Astrocyte (in vitro differentiated cells and primary cell): Measurements from ENCODE around the gene C11orf71. TPM values are rescaled to one million over a fixed set of nuclear protein-coding genes. Genes with fewer than 3 reads are reported as not detected.
A peak's percentile ranks its signal among the peaks of the same experiment; 100 is the strongest.

Experiments used
- DNase-seq: peaks from one replicate; pipeline ENCODE4 v3.0.0-alpha.2; 2010; ENCODE audit warnings: low read depth
- FAIRE-seq: peaks from 2 replicates; lab custom pipeline; 2011; peaks lifted over from hg19 to GRCh38; lab: Jason Lieb, UNC
- H2AFZ ChIP-seq: 2 replicates; pipeline ENCODE4 v1.6.0; 2012; ENCODE audit warnings: low read depth, low read length, inconsistent platforms
- H3K27ac ChIP-seq: 2 replicates; pipeline ENCODE4 v1.5.1; 2011; ENCODE audit warnings: low read depth, low read length, inconsistent platforms
- H3K27me3 ChIP-seq: 2 replicates; pipeline ENCODE4 v1.6.0; 2011; ENCODE audit warnings: low read length, inconsistent platforms; ENCODE audit not compliant: insufficient read depth
- H3K36me3 ChIP-seq: 2 replicates; pipeline ENCODE4 v1.5.1; 2011; ENCODE audit warnings: low read length, inconsistent platforms; ENCODE audit not compliant: insufficient read depth
- H3K4me1 ChIP-seq: 2 replicates; pipeline ENCODE4 v1.5.1; 2011; ENCODE audit warnings: low read length, inconsistent platforms; ENCODE audit not compliant: insufficient read depth
- H3K4me2 ChIP-seq: 2 replicates; pipeline ENCODE4 v1.6.0; 2012; ENCODE audit warnings: low read length, inconsistent platforms
- H3K4me3 ChIP-seq: 2 replicates; pipeline ENCODE4 v1.5.1; 2011; ENCODE audit warnings: low read depth, mild to moderate bottlenecking, low read length, inconsistent platforms; ENCODE audit not compliant: insufficient read depth
- H3K79me2 ChIP-seq: 2 replicates; pipeline ENCODE4 v1.6.0; 2012; ENCODE audit warnings: mild to moderate bottlenecking, low read length, inconsistent platforms; ENCODE audit not compliant: insufficient read depth
- H3K9ac ChIP-seq: 2 replicates; pipeline ENCODE4 v1.6.0; 2012; ENCODE audit warnings: mild to moderate bottlenecking, low read length, inconsistent platforms
- H3K9me3 ChIP-seq: 2 replicates; pipeline ENCODE4 v1.5.1; 2012; ENCODE audit warnings: low read depth, mild to moderate bottlenecking, low read length, inconsistent platforms; ENCODE audit not compliant: insufficient read depth
- H4K20me1 ChIP-seq: 2 replicates; pipeline ENCODE4 v1.6.0; 2012; ENCODE audit warnings: low read length, inconsistent platforms; ENCODE audit not compliant: insufficient read depth
- H3K27ac Mint-ChIP-seq: one replicate; pipeline ENCODE4 v1.8.0; 2021; ENCODE audit warnings: mild to moderate bottlenecking, mixed read lengths; ENCODE audit not compliant: unreplicated experiment
- H3K27me3 Mint-ChIP-seq: one replicate; pipeline ENCODE4 v1.8.0; 2021; ENCODE audit warnings: low read depth, mixed read lengths; ENCODE audit not compliant: unreplicated experiment
- H3K36me3 Mint-ChIP-seq: one replicate; pipeline ENCODE4 v1.8.0; 2021; ENCODE audit warnings: low read depth, mixed read lengths; ENCODE audit not compliant: unreplicated experiment
- H3K4me1 Mint-ChIP-seq: one replicate; pipeline ENCODE4 v1.8.0; 2021; ENCODE audit warnings: low read depth, mixed read lengths; ENCODE audit not compliant: unreplicated experiment
- H3K4me3 Mint-ChIP-seq: one replicate; pipeline ENCODE4 v1.8.0; 2021; ENCODE audit warnings: mild to moderate bottlenecking, moderate library complexity, mixed read lengths; ENCODE audit not compliant: unreplicated experiment
- H3K9me3 Mint-ChIP-seq: one replicate; pipeline ENCODE4 v1.8.0; 2021; ENCODE audit warnings: mild to moderate bottlenecking, mixed read lengths; ENCODE audit not compliant: unreplicated experiment
- CTCF ChIP-seq: IDR thresholded peaks from 2 replicates; pipeline ENCODE4 v1.5.1; 2011; ENCODE audit warnings: low read depth, mild to moderate bottlenecking, inconsistent platforms, low read length, moderate library complexity; ENCODE audit not compliant: insufficient read depth
- EZH2 ChIP-seq: IDR thresholded peaks from 2 replicates; pipeline ENCODE4 v1.6.1; 2012; ENCODE audit warnings: mild to moderate bottlenecking, low read length, inconsistent platforms; ENCODE audit not compliant: insufficient read depth
- total RNA-seq: library from RNA; stranded (reverse); gene quantifications from 2 replicates; pipeline ENCODE4 v1.2.1, GENCODE V29; 2021

Gene C11orf71
- total RNA-seq, 1 donor from 2014 or later: 2.2 TPM

GRCh38 chr11:114438303-114438702, 38.0 kb upstream of the C11orf71 start:
- Mint-ChIP-seq H3K9me3 (no peaks in the 10 kb centered on the region), H3K27me3 (no peaks in the 10 kb centered on the region), H3K27ac (peak overlapping the region; percentile 95), H3K36me3 (peaks cover 9% of the 10 kb centered on the region), H3K4me1 (peaks cover 28% of the 10 kb centered on the region), H3K4me3 (peak overlapping the region; percentile 96)
- Histone ChIP-seq H4K20me1 (peaks cover 21% of the 10 kb centered on the region), H3K27me3 (no peaks in the 10 kb centered on the region), H3K4me2 (peak overlapping the region; percentile 85), H3K36me3 (peaks cover 7% of the 10 kb centered on the region), H3K79me2 (peaks cover 41% of the 10 kb centered on the region), H3K4me3 (no peak overlapping the region), H3K9ac (no peak overlapping the region), H3K4me1 (peaks cover 16% of the 10 kb centered on the region), H3K9me3 (no peaks in the 10 kb centered on the region), H3K27ac (peak overlapping the region; percentile 94), H2AFZ (peak overlapping the region; percentile 45)
- DNase-seq (peak; percentile 21), FAIRE-seq (no peak)
- TF ChIP-seq CTCF: no peak
- TF ChIP-seq EZH2: no peak

GRCh38 chr11:114433376-114433775, 33.1 kb upstream of the C11orf71 start:
- peaks cover 9% of the 10 kb centered on the region for H3K36me3 Mint-ChIP-seq
- no peaks in the 10 kb centered on the region for H4K20me1 ChIP-seq
- no peaks in the 10 kb centered on the region for H3K79me2 ChIP-seq
- FAIRE-seq: no peak
- peaks cover 6% of the 10 kb centered on the region for H3K4me1 Mint-ChIP-seq
- H3K27ac ChIP-seq: no peak overlapping the region
- H3K36me3 ChIP-seq: no peaks in the 10 kb centered on the region
- DNase-seq: no peak
- no peak for TF ChIP-seq EZH2
- no peak for TF ChIP-seq CTCF
- no peak overlapping the region for H3K27ac Mint-ChIP-seq
- no peak overlapping the region for H3K4me2 ChIP-seq
- no peaks in the 10 kb centered on the region for H3K9me3 Mint-ChIP-seq
- no peaks in the 10 kb centered on the region for H3K27me3 Mint-ChIP-seq
- no peak overlapping the region for H3K9ac ChIP-seq
- H3K4me3 ChIP-seq: no peak overlapping the region
- peaks cover under 1% of the 10 kb centered on the region for H3K4me1 ChIP-seq
- no peak overlapping the region for H3K4me3 Mint-ChIP-seq
- no peaks in the 10 kb centered on the region for H3K27me3 ChIP-seq
- no peaks in the 10 kb centered on the region for H3K9me3 ChIP-seq
- H2AFZ ChIP-seq: no peak overlapping the region

- H2AFZ ChIP-seq: no peak overlapping the region
- no peak overlapping the region for H3K4me3 ChIP-seq
- no peaks in the 10 kb centered on the region for H3K9me3 ChIP-seq
- H3K27ac ChIP-seq: no peak overlapping the region
- H3K4me2 ChIP-seq: no peak overlapping the region
- Mint-ChIP-seq H3K27ac (no peak overlapping the region), H3K36me3 (peaks cover 9% of the 10 kb centered on the region), H3K4me3 (no peak overlapping the region), H3K9me3 (no peaks in the 10 kb centered on the region), H3K4me1 (peaks cover under 1% of the 10 kb centered on the region), H3K27me3 (no peaks in the 10 kb centered on the region)
- no peaks in the 10 kb centered on the region for H3K27me3 ChIP-seq
- FAIRE-seq (no peak), DNase-seq (no peak)
- no peaks in the 10 kb centered on the region for H4K20me1 ChIP-seq
- no peak for TF ChIP-seq EZH2
- TF ChIP-seq CTCF: no peak
- H3K4me1 ChIP-seq: no peaks in the 10 kb centered on the region
- no peaks in the 10 kb centered on the region for H3K79me2 ChIP-seq
- no peaks in the 10 kb centered on the region for H3K36me3 ChIP-seq
- no peak overlapping the region for H3K9ac ChIP-seq
Measured at GRCh38 chr11:114432893-114433292, 32.6 kb upstream of the C11orf71 start.
